H1 (cell line): ENCODE measurements around the gene CELF4. TPM values are rescaled to one million over a fixed set of nuclear protein-coding genes. Genes with fewer than 3 reads are reported as not detected.

Source experiments
- ASH2L ChIP-seq: fragments of 200-600, 300-600 bp; sonication (generic); IDR thresholded peaks from one replicate; pipeline ENCODE4 v1.7.1; 2017; ENCODE audit warnings: low read length
- CEBPB ChIP-seq: IDR thresholded peaks from 2 replicates; pipeline ENCODE4 v1.6.1; 2012; ENCODE audit warnings: low read depth, low read length
- EP300 ChIP-seq, 2 experiments: IDR thresholded peaks; 1 replicate in 1 of 2; 2 replicates in 1 of 2; pipeline ENCODE4 v1.6.1; 2011 to 2012; ENCODE audit warnings: low read depth in 2 of 2, low read length in 2 of 2, mild to moderate bottlenecking in 2 of 2, borderline replicate concordance in 1 of 2, inconsistent platforms in 1 of 2, moderate library complexity in 1 of 2
- SP4 ChIP-seq: IDR thresholded peaks from 2 replicates; pipeline ENCODE4 v1.6.1; 2012; ENCODE audit warnings: low read length, inconsistent platforms
- polyA plus RNA-seq, 7 experiments: library from polyadenylated mRNA; depleted of rRNA in 3 of 7; stranded (reverse) in 5 of 7; unstranded in 2 of 7; fragments of >200 nt in 5 of 7; fragments of 200-250 nt in 2 of 7; gene quantifications; 1 replicate in 5 of 7; 2 replicates in 1 of 7; 4 replicates in 1 of 7; pipeline versions ENCODE4 v1.2.1 to v1.2.3, GENCODE V29; 2011 to 2013; ENCODE audit warnings: missing spikeins in 2 of 7, mixed read lengths in 2 of 7
- total RNA-seq: library from RNA; stranded (reverse); fragmentation: NEBNext Ultra II Directional; extraction: Animal tissue kit (Norgen Biotek cat#: 25700); gene quantifications from 2 replicates; pipeline ENCODE4 v1.2.1, GENCODE V29; 2021
- TF ChIP-seq, protein P1 (sequence below): fragments of 300-600 bp; sonication (generic); IDR thresholded peaks from 2 replicates; pipeline ENCODE4 v1.7.1; 2012; ENCODE audit warnings: low read length, moderate library complexity, mild to moderate bottlenecking, inconsistent platforms; ENCODE audit not compliant: insufficient replicate concordance

The CELF4 gene
- total and polyA plus RNA-seq, 2 of the 8 experiments (the other 6 are each of a cell fraction or from before 2014, with no cell fraction given), result 1.6 to 3.4 TPM

- TF ChIP-seq, protein P1, sequence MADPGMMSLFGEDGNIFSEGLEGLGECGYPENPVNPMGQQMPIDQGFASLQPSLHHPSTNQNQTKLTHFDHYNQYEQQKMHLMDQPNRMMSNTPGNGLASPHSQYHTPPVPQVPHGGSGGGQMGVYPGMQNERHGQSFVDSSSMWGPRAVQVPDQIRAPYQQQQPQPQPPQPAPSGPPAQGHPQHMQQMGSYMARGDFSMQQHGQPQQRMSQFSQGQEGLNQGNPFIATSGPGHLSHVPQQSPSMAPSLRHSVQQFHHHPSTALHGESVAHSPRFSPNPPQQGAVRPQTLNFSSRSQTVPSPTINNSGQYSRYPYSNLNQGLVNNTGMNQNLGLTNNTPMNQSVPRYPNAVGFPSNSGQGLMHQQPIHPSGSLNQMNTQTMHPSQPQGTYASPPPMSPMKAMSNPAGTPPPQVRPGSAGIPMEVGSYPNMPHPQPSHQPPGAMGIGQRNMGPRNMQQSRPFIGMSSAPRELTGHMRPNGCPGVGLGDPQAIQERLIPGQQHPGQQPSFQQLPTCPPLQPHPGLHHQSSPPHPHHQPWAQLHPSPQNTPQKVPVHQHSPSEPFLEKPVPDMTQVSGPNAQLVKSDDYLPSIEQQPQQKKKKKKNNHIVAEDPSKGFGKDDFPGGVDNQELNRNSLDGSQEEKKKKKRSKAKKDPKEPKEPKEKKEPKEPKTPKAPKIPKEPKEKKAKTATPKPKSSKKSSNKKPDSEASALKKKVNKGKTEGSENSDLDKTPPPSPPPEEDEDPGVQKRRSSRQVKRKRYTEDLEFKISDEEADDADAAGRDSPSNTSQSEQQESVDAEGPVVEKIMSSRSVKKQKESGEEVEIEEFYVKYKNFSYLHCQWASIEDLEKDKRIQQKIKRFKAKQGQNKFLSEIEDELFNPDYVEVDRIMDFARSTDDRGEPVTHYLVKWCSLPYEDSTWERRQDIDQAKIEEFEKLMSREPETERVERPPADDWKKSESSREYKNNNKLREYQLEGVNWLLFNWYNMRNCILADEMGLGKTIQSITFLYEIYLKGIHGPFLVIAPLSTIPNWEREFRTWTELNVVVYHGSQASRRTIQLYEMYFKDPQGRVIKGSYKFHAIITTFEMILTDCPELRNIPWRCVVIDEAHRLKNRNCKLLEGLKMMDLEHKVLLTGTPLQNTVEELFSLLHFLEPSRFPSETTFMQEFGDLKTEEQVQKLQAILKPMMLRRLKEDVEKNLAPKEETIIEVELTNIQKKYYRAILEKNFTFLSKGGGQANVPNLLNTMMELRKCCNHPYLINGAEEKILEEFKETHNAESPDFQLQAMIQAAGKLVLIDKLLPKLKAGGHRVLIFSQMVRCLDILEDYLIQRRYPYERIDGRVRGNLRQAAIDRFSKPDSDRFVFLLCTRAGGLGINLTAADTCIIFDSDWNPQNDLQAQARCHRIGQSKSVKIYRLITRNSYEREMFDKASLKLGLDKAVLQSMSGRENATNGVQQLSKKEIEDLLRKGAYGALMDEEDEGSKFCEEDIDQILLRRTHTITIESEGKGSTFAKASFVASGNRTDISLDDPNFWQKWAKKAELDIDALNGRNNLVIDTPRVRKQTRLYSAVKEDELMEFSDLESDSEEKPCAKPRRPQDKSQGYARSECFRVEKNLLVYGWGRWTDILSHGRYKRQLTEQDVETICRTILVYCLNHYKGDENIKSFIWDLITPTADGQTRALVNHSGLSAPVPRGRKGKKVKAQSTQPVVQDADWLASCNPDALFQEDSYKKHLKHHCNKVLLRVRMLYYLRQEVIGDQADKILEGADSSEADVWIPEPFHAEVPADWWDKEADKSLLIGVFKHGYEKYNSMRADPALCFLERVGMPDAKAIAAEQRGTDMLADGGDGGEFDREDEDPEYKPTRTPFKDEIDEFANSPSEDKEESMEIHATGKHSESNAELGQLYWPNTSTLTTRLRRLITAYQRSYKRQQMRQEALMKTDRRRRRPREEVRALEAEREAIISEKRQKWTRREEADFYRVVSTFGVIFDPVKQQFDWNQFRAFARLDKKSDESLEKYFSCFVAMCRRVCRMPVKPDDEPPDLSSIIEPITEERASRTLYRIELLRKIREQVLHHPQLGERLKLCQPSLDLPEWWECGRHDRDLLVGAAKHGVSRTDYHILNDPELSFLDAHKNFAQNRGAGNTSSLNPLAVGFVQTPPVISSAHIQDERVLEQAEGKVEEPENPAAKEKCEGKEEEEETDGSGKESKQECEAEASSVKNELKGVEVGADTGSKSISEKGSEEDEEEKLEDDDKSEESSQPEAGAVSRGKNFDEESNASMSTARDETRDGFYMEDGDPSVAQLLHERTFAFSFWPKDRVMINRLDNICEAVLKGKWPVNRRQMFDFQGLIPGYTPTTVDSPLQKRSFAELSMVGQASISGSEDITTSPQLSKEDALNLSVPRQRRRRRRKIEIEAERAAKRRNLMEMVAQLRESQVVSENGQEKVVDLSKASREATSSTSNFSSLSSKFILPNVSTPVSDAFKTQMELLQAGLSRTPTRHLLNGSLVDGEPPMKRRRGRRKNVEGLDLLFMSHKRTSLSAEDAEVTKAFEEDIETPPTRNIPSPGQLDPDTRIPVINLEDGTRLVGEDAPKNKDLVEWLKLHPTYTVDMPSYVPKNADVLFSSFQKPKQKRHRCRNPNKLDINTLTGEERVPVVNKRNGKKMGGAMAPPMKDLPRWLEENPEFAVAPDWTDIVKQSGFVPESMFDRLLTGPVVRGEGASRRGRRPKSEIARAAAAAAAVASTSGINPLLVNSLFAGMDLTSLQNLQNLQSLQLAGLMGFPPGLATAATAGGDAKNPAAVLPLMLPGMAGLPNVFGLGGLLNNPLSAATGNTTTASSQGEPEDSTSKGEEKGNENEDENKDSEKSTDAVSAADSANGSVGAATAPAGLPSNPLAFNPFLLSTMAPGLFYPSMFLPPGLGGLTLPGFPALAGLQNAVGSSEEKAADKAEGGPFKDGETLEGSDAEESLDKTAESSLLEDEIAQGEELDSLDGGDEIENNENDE, result no peak
- TF ChIP-seq EP300 (IDR thresholded peaks at IDR 0.05; ENCODE audit: borderline replicate concordance in 1 of 2, low read depth in 2 of 2, low read length in 2 of 2), result no peak
- no peak for TF ChIP-seq ASH2L
- TF ChIP-seq SP4, result no peak
- TF ChIP-seq CEBPB, result no peak
These were observed 167.8 kb downstream of the CELF4 start (continued) for GRCh38 chr18:37397814-37398213.
